ENCODE measurements around the gene IMP3.

Gene IMP3

DNA sequence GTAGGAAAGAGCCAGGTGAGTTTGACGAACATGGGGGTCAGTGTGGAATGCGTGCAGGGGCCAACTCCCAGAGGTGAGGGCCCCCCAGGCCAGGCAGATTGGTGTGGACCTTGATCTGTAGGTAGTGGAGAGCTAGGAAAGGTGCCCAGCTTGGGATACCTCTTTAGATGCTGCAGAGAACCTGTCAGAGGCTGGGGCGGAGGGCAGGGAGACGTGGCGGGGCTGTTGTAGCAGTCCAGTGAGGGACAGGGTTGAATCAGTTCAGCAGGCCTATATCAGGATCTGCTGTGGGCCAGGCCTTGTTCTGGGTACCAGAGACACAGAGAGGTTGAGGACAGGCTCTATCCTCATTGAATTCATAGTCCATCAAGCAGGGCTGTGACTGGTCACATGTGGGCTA, 16.3 kb upstream of the IMP3 start:
- TF ChIP-seq, protein P1, sequence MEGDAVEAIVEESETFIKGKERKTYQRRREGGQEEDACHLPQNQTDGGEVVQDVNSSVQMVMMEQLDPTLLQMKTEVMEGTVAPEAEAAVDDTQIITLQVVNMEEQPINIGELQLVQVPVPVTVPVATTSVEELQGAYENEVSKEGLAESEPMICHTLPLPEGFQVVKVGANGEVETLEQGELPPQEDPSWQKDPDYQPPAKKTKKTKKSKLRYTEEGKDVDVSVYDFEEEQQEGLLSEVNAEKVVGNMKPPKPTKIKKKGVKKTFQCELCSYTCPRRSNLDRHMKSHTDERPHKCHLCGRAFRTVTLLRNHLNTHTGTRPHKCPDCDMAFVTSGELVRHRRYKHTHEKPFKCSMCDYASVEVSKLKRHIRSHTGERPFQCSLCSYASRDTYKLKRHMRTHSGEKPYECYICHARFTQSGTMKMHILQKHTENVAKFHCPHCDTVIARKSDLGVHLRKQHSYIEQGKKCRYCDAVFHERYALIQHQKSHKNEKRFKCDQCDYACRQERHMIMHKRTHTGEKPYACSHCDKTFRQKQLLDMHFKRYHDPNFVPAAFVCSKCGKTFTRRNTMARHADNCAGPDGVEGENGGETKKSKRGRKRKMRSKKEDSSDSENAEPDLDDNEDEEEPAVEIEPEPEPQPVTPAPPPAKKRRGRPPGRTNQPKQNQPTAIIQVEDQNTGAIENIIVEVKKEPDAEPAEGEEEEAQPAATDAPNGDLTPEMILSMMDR (IDR thresholded peaks at IDR 0.05) = no peak
- no peaks in the 10 kb centered on the region for H3K36me3 ChIP-seq (ENCODE audit: control insufficient read depth, insufficient read depth, low read length)
- no peak overlapping the region for H3K9ac ChIP-seq
- H3K79me2 ChIP-seq = no peaks in the 10 kb centered on the region
- H3K4me1 ChIP-seq = peaks cover under 1% of the 10 kb centered on the region
- H3K27ac ChIP-seq = no peak overlapping the region
- no peak overlapping the region for H3K4me3 ChIP-seq (ENCODE audit: low read depth, low read length)
- no peaks in the 10 kb centered on the region for H3K9me3 ChIP-seq (ENCODE audit: control insufficient read depth, low read length)
- H2AFZ ChIP-seq = no peak overlapping the region
- H3K27me3 ChIP-seq (ENCODE audit: control insufficient read depth, insufficient read depth, low read length) = no peaks in the 10 kb centered on the region
- no peak overlapping the region for H3K4me2 ChIP-seq (ENCODE audit: low read length)

DNA sequence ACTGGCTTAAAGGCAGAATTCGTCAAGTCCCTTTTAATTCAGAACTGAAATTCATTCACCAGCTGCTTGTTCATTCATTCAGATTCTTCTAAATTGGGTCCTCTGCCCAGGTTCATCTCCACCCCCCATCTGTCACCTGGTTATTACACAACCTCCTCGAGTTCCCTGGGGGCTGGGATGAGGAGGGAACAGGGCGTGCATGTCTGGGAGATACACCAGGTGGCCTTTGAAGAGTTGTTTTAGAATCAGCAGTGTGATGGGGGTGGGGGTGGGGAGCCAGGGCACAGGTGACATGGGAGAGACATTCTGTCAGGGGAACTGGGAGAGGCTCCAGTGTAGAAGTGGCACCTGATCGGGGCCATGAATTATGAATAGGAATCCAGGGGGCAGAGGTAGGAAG, 15.9 kb upstream of the IMP3 start:
- no peak overlapping the region for H2AFZ ChIP-seq
- no peak overlapping the region for H3K27ac ChIP-seq
- H3K4me1 ChIP-seq = peaks cover 4% of the 10 kb centered on the region
- H3K4me2 ChIP-seq (ENCODE audit: low read length) = no peak overlapping the region
- H3K79me2 ChIP-seq = no peaks in the 10 kb centered on the region
- no peaks in the 10 kb centered on the region for H3K27me3 ChIP-seq (ENCODE audit: control insufficient read depth, insufficient read depth, low read length)
- TF ChIP-seq, protein P1 (IDR thresholded peaks at IDR 0.05) = no peak
- H3K9me3 ChIP-seq (ENCODE audit: control insufficient read depth, low read length) = no peaks in the 10 kb centered on the region
- H3K36me3 ChIP-seq (ENCODE audit: control insufficient read depth, insufficient read depth, low read length) = no peaks in the 10 kb centered on the region
- H3K9ac ChIP-seq = no peak overlapping the region
- H3K4me3 ChIP-seq (ENCODE audit: low read depth, low read length) = no peak overlapping the region

DNA sequence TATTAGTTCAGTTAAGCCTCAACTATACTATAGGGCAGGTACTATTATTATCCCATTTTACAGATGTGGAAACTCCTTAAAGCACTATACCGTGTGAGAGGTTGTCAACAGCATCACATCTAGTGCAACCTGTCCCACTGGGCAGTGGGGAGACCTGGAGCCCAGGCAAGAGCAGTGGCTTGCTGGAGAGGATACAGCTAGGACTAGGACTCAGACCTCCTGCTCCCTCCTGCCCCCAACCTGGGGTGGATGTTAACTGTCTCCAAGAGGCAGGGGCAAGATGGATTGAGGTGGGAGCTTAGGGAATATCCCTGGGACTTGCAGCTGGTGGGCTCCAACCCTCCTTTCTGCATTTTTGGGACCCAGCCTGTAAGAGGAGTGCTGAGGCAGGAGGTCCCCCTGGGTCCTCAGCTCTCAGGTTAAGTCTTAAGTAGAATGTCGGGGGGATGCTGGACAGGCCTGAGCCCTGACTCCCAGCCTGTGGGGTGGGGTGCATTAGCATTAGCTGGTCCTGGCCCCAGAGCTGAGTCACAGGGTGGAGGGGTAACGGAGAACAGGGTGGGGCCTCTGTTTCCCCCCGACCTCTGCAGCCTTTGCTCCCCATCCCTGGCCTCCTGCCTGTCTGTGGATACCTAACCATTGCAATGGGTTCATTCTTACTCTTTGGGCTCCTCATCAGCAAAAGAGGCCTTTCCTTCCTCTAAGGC, 14.3 kb upstream of the IMP3 start:
- H3K9me3 ChIP-seq (ENCODE audit: control insufficient read depth, low read length) = no peaks in the 10 kb centered on the region
- TF ChIP-seq, protein P1 (IDR thresholded peaks at IDR 0.05) = no peak
- no peaks in the 10 kb centered on the region for H3K36me3 ChIP-seq (ENCODE audit: control insufficient read depth, insufficient read depth, low read length)
- H3K27ac ChIP-seq = no peak overlapping the region
- no peak overlapping the region for H3K4me3 ChIP-seq (ENCODE audit: low read depth, low read length)
- H2AFZ ChIP-seq = no peak overlapping the region
- no peaks in the 10 kb centered on the region for H3K27me3 ChIP-seq (ENCODE audit: control insufficient read depth, insufficient read depth, low read length)
- H3K79me2 ChIP-seq = no peaks in the 10 kb centered on the region
- no peak overlapping the region for H3K4me2 ChIP-seq (ENCODE audit: low read length)
- no peak overlapping the region for H3K9ac ChIP-seq
- peaks cover 4% of the 10 kb centered on the region for H3K4me1 ChIP-seq

DNA sequence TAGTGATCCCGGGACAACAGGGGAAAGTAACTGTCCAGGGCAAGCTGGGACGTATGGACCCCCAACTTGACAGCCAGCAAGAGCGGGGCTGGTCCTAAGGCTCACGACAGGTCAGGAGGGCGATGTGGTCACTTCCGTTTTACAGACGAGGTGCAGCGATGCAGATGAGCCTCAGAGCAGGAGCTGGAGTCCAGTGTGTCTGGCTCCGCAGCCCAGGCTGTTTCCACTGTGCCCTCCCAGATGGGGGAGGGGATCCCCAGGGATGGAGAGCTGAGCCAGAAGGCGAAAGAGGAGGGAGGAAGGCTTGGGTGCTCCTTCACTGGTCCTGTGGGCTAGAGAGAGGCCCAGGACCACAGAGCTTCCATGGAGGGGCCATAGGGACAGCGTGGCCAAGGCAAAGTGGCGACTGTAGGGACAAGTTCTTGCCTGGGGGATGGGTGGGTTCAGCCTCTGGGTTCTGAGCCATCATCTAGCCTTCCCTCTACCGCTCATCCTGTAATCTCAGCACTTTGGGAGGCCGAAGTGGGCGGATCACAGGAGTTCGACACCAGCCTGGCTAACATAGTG, 13.4 kb upstream of the IMP3 start:
- H3K4me3 ChIP-seq (ENCODE audit: low read depth, low read length) = no peak overlapping the region
- TF ChIP-seq, protein P1 (IDR thresholded peaks at IDR 0.05) = no peak
- no peaks in the 10 kb centered on the region for H3K36me3 ChIP-seq (ENCODE audit: control insufficient read depth, insufficient read depth, low read length)
- no peaks in the 10 kb centered on the region for H3K79me2 ChIP-seq
- H3K27ac ChIP-seq = no peak overlapping the region
- no peak overlapping the region for H3K9ac ChIP-seq
- H3K9me3 ChIP-seq (ENCODE audit: control insufficient read depth, low read length) = no peaks in the 10 kb centered on the region
- no peak overlapping the region for H3K4me2 ChIP-seq (ENCODE audit: low read length)
- peaks cover 4% of the 10 kb centered on the region for H3K4me1 ChIP-seq
- no peak overlapping the region for H2AFZ ChIP-seq
- no peaks in the 10 kb centered on the region for H3K27me3 ChIP-seq (ENCODE audit: control insufficient read depth, insufficient read depth, low read length)

All from parathyroid adenoma (tissue), 2 donors.